Stimulated activated CD8-positive, alpha-beta memory T cell treated with anti-CD3 and anti-CD28 coated beads, Interleukin-7, amount 100 ng/mL, for 24 hours (primary cell): ENCODE results near the gene CCDC142.
"Not testable (repeated sequence)": the region's sequence is repeated elsewhere in the genome, so short reads cannot be mapped to it uniquely, and the experiment has no call there.

Source experiments
- DNase-seq: peaks from one replicate; pipeline ENCODE4 v3.0.0-alpha.2; 2020; ENCODE audit warnings: low read depth

Gene CCDC142

GRCh38 chr2:74442483-74443297 is 40.1 kb downstream of the CCDC142 start:
- DNase-seq, result not testable (repeated sequence)

DNA sequence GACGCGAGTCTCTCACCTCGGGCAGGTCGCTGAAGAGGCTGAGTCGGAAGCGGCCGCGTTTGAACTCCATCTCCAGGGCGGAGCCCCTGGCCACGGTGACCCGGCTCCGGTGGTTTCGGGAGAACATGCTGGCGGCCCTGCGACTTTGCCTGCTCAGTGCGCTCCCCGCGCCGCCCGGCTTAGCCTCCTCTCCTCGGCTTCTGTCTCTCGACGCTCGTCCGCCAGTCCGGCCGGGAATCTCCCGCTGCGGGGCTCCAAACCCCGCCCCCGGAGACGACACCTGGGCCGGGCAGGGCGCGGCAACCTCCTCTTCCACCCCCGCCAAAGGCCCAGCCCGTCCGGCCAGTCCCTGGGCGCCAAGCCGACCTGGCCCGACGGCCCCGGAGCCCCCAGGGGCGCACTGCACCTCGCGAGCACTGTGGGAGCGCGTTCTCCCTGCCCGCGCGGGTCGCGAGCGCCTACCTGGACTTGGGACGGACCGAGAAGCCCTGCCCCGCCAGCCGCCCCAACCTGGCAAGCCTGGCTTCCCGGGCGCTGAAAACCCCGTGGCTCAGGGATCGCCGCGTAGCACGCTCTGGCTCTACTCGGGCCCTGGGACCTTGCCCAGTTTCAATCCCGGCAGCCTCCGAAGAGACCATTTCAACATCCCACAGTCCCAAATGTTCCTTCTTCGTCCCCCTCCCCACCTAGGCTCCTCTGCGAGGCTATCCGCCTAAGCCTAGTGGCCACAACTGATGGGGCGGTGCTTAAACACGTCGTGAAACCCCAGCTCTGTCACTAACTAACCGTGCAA is 40.9 kb downstream of the CCDC142 start, which contains the start of gene RTKN:
Gene RTKN (minus strand): TSS at position 248 of the 793 bp plus-strand sequence. CDS start 121 bp downstream, at position 127.
- DNase-seq, result no peak

DNA sequence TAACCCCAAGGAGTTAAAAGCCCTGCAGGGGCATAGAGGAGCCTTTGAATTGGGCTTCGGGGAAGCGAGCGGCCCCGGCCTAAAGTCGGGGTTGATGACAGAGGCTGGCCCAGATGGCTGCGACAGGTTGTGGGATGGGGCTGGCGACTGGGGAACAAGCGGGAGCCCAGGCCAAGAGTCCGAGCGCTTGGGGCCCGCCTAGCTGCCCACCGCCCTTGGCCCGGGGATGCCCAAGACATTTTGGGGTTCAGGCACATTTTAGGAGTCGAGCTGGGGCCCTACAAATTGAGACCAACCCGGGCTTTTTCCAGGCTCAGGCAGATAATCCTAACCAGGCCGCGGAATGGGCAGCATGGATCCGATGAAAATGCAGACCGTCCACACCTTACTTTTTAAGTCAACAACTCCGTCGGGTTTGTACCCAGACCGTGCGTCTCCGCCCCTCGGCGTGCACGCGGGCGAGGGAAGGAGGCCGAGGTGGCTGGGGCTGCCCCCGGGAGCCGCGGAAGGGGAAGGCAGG is 41.6 kb downstream of the CCDC142 start:
- no peak for DNase-seq

GRCh38 chr2:74440378-74441169 is 42.2 kb downstream of the CCDC142 start:
- DNase-seq, result no peak

DNA sequence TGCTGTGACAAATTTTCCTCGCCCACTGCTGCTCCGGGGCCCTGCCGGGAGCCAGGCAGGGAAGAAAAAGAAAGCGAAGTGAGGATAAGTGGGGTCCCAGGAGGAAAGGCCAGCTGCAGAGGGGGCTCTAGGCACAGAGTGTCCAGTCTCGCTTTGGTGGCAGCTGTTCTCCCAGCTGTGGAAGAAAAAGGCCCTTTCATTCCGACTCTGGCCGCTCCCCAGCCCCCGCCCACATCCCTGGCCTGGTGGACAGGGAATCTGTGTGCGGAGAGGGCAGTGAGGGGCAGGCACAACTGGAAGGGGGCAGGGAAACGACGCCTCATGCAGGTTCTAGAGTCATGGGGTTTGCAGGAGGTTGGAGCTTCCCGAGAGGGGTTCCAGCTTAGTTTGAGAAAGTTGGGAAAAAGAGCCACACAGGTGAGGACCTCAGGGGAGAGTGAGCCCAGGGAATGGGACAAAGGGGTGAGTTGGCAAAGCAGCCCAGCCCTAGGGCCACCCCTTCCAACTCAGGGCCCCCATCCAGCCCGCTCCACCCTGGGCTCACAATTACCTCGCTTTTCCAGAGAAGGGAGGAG is 42.9 kb downstream of the CCDC142 start:
- no peak for DNase-seq

DNA sequence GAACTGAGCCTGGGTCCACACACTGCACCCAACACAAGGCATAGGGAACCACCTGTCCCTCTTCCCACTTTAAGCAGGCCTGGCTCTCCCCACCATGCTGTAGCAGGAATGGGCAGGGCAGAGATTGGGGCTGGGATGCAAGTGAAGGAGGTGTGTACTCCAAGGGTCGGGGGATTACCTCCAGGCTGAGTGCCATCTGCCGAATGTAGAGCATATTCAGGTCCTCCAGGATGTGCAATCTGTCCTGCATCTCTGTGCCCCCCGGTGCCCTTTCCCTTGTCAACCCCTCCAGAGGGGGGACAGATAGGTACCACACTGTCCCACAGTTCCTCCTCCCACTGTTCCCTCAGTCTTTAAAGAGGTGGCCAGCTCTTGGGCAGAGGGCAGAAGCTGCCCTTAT is 43.4 kb downstream of the CCDC142 start:
- DNase-seq, result no peak

- DNase-seq, result no peak
Measured at GRCh38 chr2:74438248-74438647, 44.5 kb downstream of the CCDC142 start.

GRCh38 chr2:74436848-74437695 is 45.7 kb downstream of the CCDC142 start:
- no peak for DNase-seq

- DNase-seq, result no peak
Measured at GRCh38 chr2:74436111-74436805, 46.5 kb downstream of the CCDC142 start.

- no peak for DNase-seq
Measured at GRCh38 chr2:74430502-74430901, 52.3 kb downstream of the CCDC142 start.

- no peak for DNase-seq
Measured at GRCh38 chr2:74429487-74430451, 53.0 kb downstream of the CCDC142 start.

DNA sequence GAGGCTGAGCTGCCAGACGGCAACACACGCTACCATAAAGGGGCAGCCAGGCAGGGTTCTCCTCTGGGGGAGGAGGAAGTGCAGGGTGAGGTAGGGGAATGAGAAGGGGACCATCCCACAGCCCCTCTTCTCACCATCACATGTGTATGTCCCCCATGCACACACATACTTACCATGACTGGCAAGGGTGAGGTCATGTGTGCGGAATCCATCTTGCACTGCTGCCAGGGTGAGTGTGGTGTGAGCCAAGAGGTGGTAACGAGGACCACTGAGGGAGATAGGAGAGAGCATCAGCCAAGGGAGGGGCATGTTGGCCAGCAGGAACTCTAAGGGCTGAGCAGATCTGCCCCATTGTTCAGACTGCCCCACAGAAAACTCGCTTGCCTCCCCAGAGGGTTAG is 54.1 kb downstream of the CCDC142 start:
- DNase-seq, result no peak

- DNase-seq, result no peak
Measured at GRCh38 chr2:74427551-74427950, 55.2 kb downstream of the CCDC142 start.

- DNase-seq, result no peak
Measured at GRCh38 chr2:74426181-74426758, 56.5 kb downstream of the CCDC142 start.

DNA sequence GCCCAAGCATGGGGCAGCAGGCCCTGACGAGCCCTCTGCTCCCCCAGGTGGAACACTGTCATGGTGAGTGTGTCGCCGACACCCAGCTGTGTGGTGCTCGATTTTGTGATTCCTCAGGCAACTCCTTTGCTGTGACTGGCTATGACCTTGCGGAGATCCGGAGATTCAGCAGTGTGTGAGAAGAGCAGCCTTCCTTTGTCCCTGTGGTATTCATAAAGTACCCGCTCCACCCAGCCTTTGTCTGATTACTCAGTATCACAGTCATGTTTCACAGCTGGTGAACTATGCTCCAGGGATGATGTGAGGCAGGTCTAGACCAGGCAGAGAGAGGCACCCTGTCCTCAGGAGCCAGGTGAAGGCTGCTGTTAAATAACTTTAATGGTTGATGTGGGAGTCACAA is 57.3 kb downstream of the CCDC142 start:
- no peak for DNase-seq

GRCh38 chr2:74424995-74425406 is 57.8 kb downstream of the CCDC142 start:
- no peak for DNase-seq

GRCh38 chr2:74424139-74424992 is 58.4 kb downstream of the CCDC142 start:
- no peak for DNase-seq
